ENCODE results near the gene TOM1L2.
"Not testable (repeated sequence)": the region's sequence is repeated elsewhere in the genome, so short reads cannot be mapped to it uniquely, and the experiment has no call there.

The TOM1L2 gene

GRCh38 chr17:17970699-17971430 is 1.3 kb downstream of the TOM1L2 start:
- DNase-seq (ENCODE audit: low read depth), result no peak

DNA sequence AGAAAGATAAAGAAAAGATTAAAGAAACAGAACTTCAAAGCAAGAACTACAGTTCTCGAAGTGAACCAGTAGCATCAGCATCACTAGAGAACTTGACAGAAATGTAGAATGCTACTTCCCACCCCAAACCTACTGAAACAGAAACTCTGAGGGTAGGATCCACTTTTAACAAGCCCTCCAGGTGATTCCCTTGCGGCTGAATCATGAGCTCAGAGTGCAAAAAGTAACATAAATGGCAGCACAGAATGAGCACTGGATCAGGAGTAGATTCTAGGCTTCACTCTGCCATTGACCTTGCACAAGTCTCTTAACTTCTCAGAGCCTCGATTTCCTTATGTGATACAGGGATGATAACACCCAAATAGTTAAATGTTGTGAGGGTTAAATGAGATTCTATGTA is 5.8 kb downstream of the TOM1L2 start:
- DNase-seq (ENCODE audit: low read depth), result no peak

GRCh38 chr17:17965152-17965721 is 7.0 kb downstream of the TOM1L2 start:
- DNase-seq (ENCODE audit: low read depth), result no peak

DNA sequence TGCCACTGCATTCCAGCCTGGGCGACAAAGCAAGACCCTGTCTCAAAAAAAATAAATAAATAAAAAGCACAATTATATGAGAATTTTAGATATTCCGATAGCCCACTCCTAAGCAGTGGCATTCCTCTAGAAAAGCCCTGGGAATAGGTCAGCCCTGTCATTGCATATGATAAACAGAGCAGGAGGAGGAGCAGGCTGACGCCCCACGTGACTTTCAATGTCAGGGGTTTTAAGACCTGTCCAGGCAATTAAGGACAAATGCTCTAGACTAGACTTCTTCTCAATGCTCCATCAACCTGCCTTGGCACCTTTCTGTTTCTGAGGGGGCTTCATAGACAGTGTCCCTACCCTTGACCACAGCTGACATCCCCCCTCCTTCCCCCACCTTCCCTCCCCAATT is 7.5 kb downstream of the TOM1L2 start:
- no peak for DNase-seq (ENCODE audit: low read depth)

DNA sequence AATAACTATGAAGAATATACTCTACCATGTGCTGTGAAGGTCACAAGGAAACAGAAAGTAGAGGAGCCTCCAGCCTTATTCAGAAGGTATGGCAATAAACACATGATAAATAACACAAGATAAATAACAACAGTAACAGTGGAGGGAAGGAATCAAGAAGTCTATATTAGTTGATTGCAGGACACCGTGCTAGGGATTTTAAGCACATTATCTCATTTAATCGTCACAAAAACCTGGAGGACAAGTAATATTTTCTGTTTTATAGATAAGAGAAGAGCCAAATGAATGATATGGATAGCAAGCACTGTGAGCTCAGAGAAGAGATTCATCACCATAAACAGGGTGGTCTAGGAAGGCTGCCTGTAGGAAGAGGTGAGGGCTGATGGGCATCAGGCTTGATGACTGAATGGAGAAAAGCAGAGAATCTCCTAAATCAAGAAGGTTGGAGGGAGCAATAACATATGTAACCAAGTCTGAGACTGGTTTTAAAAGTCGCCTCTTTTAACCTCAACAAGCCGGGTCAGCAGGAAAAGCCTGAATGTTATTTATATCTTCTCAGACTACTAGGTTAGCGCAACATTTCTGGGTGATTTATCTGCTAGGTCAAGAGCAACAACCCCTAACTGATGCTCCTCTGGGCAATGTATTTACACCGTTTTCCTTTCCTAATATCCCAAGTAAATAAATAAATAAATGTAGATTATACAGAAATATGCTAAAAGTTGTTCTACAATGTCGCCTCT is 8.3 kb downstream of the TOM1L2 start:
- DNase-seq (ENCODE audit: low read depth), result no peak

GRCh38 chr17:17963066-17963465 is 9.1 kb downstream of the TOM1L2 start:
- DNase-seq (ENCODE audit: low read depth), result no peak

DNA sequence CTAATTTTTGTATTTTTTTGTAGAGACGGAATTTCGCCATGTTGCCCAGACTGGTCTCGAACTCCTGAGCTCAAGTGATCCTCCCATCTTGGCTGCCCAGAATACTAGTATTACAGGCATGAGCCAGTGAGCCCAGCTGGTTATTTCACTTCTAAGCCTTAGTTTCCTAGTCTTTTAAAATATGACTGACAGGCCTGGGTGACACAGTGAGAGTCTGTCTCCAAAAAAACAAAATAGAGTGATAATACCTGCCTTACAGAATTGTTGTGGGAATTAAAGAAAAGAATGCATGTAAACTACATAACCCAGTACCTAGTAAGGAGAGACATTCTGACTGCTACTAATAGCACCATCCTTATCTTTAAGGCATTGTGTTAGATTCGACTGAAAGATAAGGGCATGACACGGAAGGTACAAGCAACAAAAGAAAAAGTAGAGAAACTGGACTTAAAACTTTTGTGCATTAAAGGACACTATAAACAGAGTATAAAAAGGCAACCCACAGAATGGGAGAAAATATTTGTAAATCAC is 11.6 kb downstream of the TOM1L2 start:
- DNase-seq (ENCODE audit: low read depth), result no peak

GRCh38 chr17:17959520-17960361 is 12.5 kb downstream of the TOM1L2 start:
- DNase-seq (ENCODE audit: low read depth), result no peak

DNA sequence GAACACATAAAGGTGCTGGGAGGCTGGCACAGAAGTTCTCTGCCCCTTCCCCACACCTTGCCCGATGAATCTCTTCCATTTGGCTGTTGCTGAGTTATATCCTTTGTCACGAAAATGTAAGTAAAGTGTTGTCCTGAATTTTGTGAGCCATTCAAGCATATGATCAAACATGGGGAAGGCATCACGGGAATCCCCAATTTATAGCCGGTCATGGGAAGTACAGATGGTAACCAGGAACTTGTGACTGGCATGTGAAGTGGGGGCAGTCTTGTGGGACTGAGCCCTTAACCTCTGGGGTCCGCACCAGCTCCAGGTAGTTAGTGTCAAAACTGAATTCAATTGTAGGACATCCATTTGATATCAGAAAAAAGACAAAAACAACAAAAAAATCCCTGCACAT is 13.2 kb downstream of the TOM1L2 start:
- no peak for DNase-seq (ENCODE audit: low read depth)

GRCh38 chr17:17957584-17957916 is 14.7 kb downstream of the TOM1L2 start:
- DNase-seq (ENCODE audit: low read depth), result no peak

DNA sequence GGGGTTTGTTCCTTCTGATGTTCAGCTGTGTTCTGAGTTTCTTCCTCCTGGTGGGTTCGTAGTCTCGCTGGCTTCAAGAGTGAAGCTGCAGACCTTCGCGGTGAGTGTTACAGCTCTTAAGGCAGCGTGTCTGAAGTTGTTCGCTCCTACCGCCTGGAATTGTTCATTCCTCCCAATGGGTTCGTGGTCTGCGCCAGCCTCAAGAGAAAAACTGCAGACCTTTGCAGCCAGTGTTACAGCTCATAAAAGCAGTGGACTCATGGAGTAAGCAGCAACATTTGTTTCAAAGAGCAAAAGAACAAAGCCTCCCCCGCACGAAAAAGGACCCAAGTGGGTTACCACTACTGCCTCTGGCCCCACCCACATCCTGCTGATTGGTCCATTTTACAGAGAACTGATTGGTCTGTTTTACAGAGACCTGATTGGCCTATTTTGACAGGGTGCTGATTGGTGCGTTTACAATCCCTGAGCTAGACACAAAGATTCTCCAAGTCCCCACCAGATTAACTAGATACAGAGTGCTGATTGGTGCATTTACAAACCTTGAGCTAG is 16.3 kb downstream of the TOM1L2 start:
- DNase-seq (ENCODE audit: low read depth), result not testable (repeated sequence)

GRCh38 chr17:17954079-17954478 is 18.1 kb downstream of the TOM1L2 start:
- DNase-seq (ENCODE audit: low read depth), result no peak

GRCh38 chr17:17952691-17953090 is 19.5 kb downstream of the TOM1L2 start:
- no peak for DNase-seq (ENCODE audit: low read depth)

DNA sequence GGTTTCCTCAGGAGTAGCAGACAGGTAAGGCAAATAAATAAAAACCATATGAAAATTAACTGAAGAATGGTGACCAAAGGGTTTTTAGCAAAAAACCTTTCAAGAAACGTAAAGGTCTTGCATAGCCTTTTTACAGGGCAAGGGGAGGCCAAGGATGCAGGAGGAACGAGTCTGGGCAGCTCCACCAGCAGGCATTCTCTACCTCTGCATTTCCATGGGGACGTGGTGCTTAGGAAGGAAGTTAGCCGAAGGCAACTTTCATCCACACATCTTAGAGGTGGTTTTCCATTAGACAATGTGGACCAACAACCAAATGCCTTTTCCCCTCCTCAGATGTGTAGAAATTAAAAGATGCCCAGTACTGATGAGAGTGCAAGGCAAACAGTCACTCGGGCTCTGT is 20.7 kb downstream of the TOM1L2 start:
- DNase-seq (ENCODE audit: low read depth), result no peak

DNA sequence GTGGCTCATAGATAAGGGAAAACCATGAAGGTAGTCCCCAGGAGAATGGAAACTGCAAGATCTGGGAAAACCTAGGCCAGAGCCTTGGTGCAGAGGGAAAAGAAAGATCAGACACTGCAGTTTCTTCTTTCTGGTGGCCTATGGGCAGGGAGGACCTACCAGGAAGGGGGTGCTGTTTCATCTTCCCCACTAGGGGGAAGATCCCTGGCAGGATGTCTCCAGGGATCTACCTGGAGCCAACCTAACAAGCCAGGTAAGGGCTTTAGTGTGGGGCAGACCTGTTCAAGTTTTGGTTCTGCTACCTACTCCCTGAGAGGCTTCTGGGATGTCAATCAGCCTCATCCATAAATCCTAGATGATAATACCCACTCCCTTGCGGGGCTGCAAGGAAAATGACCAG is 21.4 kb downstream of the TOM1L2 start:
- DNase-seq (ENCODE audit: low read depth), result no peak

- DNase-seq (ENCODE audit: low read depth), result no peak
Measured at GRCh38 chr17:17950347-17950746, 21.9 kb downstream of the TOM1L2 start.

DNA sequence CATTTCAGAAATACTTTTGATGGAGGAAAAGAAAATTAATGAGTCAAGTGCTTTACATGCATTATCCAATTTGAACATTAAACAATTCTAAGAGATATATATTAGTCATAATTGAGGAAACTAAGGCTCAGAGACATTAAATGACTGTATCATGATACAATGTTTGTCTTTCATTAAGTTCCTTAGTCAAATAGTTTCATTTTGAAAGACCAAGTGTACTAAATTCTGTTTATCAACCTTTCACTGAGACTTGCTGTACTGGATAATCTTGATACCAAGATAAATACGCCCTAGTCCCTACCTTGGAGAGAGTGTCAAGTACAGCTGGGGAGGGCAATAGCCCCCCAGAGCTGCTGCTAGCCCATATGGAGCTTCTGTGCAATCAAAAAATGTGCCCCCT is 24.2 kb downstream of the TOM1L2 start:
- no peak for DNase-seq (ENCODE audit: low read depth)

DNA sequence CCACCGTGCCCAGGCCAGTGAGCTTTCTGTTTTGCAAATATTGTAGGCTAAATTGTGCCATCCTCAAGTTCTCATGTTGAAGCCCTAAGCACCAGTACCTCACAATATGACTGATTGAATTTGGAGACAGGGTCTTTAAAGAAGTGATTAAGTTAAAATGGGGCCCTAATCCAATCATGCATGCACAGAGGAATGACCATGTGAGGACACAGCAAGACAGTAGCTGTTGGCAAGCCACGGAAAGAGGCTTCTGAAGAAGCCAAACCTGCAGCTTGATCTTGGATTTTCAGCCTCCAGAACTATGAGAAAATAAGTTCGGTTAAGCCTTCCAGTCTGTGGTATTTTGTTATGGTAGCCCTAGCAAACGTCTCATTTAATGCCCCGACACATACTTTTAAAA is 24.9 kb downstream of the TOM1L2 start:
- no peak for DNase-seq (ENCODE audit: low read depth)

DNA sequence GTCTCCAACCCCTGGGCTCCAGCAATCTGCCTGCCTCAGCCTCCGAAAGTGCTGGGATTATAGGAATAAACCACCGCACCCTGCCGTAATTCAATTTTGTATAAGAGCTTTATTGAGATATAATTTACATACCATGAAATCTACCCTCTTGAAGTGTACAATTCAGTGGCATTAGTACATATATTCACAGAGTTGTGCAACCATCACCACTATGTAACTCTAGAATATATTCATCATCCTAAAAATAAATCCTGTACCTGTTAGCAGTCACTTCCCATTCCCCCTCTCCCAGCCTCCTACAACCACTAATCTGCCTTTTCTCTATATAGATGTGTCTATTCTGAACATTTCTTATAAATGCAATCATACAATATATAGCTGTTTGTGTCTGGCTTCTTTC is 26.1 kb downstream of the TOM1L2 start:
- no peak for DNase-seq (ENCODE audit: low read depth)

GRCh38 chr17:17944743-17945142 is 27.5 kb downstream of the TOM1L2 start:
- DNase-seq (ENCODE audit: low read depth), result no peak

DNA sequence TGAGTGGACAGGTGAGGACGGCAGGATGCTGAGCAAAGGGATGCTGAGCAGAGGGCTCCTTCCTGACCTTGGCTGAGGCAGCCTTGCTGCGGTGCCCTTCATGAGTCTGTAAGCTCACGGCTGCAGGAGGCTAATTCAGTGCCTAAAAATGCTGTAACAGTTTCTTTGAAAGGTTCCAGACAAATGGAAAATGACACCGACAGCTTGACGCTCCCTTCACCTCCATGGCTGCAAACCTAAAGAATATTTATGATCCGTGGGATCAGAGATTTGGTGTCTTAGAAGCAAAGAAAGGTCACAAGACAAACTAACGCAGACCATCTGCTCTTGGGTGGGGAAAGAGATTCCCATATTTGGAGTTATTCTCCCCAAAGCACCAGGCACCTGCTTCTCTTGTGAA is 28.0 kb downstream of the TOM1L2 start:
- no peak for DNase-seq (ENCODE audit: low read depth)

All from non-pigmented ciliary epithelial cell (primary cell).